ENCODE results near the gene DDX56. TPM values are rescaled to one million over a fixed set of nuclear protein-coding genes. Genes with fewer than 3 reads are reported as not detected.

The DDX56 gene, protein sequence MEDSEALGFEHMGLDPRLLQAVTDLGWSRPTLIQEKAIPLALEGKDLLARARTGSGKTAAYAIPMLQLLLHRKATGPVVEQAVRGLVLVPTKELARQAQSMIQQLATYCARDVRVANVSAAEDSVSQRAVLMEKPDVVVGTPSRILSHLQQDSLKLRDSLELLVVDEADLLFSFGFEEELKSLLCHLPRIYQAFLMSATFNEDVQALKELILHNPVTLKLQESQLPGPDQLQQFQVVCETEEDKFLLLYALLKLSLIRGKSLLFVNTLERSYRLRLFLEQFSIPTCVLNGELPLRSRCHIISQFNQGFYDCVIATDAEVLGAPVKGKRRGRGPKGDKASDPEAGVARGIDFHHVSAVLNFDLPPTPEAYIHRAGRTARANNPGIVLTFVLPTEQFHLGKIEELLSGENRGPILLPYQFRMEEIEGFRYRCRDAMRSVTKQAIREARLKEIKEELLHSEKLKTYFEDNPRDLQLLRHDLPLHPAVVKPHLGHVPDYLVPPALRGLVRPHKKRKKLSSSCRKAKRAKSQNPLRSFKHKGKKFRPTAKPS
- total RNA-seq (2014; rRNA removed; shearing (Covaris generic)): 108 and 140 TPM in 2 replicates

DNA sequence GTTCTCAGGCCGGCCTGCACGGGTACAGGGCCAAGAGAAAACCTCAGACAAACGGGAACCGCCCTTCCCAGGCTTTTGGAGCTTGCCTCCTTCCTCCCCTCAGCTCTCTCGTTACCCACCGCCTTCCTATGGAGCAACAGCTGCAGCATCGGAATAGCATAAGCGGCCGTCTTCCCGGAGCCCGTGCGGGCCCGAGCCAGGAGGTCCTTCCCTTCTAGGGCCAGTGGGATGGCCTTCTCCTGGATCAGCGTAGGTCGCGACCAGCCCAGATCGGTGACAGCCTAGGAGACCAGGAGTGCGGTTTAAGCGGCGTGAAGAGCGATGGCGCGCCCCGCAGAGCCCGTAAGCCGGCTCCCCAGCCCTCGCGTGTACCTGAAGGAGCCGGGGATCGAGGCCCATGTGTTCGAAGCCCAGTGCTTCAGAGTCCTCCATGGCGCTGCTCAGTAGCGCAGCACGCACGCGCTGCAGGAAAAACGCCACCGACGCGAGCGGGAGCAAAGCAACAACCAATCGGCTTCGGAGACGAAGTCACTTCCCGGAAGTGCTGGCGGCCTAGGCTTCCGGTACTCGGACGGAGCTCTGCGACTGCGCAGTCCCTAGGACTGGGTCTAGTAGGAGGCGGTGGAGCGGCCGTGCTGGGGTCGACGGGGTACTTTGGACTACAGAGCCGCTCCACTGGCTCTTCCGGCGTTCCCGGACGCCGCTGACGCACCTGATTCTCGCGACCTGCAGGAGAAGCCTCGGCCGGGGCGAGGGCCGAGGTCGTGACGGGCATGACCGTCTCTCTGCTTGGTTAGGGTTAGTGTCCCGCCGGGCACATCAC lies at the start of gene DDX56:
Gene DDX56, minus strand, starts transcription at position 445 of the 823 bp plus-strand sequence. Its CDS starts 13 bp downstream, at position 432.

DNA sequence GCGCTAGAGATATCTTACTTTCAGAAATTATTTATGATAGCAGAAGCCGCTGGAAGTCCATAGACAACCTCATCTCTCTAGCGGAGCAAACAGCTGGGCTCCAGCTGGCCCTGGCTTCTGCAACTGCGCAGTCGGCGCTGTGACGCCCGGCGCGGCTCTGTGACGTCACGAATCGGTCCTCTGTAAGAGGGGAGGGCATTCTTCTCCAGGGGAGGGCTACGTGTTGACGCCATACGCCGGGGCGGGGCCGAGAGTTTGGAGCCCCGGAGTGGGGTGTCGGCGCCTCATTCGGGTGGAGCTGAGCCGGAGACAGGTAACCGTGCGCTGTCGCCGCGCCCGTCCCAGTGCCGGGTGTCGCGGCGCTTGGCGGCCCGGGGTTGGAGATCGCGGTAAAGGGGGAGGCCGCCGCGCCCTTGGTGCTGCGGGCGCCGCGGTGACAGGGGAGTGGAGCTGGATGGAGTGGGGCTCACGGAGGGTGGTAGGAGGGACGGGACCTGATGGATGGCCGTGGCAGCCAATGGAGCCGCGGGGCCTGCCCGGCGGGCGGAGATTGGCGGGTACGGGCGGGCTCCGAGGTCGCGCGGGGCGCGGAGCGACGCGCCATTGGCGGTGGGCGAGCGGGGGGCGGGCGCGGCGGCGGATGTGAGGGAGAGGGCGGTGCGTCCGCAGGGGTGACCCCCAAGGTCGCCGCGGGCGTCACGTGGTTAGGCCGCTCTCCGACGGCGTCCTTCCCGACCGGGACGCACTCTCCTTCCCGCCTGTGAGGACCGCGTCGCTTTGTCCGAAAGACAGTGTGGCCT lies 32.8 kb upstream of the DDX56 start, which contains the start of gene OGDH:
Gene OGDH, plus strand, starts transcription at position 287 of the 800 bp plus-strand sequence. CDS start 17,717 bp downstream, outside the sequence.

DNA sequence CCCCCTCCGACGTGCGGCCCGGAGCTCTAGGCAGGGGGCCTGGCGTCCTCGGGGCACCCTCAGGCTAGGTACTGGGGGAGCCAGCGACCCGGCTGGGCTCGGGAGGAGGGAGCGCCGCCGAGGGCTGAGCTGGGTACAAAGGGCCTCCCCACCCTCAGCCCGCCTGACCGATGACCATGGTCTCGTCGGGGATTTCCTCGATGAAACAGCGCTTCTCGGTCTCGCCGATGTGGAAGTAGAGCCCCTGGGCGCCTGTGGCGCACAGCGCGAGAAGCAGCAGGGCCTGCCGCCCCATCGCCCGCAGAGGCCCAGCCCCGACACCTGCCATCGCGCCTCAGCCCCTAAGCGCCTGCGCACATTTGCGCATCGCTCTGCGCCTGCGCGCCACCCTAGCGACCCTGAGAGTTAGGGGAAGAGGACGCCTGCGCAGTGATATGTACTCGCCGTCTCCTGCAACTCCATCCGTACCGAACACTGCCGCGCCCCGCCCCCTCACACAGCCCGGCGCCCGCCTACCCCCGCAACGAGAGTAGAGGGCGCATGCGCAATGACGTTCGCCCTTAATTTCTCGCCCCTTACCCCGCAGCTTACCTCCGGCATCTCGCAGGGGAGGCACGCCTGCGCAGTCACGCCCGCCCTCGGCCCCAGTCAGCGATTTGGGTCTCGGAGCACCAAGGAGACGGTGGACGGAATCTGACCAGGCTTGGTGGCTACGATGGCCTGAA lies 8.3 kb upstream of the DDX56 start, which contains the start of gene TMED4:
Gene TMED4, minus strand, starts transcription at position 353 of the 725 bp plus-strand sequence. Its CDS starts 25 bp downstream, at position 328.

DNA sequence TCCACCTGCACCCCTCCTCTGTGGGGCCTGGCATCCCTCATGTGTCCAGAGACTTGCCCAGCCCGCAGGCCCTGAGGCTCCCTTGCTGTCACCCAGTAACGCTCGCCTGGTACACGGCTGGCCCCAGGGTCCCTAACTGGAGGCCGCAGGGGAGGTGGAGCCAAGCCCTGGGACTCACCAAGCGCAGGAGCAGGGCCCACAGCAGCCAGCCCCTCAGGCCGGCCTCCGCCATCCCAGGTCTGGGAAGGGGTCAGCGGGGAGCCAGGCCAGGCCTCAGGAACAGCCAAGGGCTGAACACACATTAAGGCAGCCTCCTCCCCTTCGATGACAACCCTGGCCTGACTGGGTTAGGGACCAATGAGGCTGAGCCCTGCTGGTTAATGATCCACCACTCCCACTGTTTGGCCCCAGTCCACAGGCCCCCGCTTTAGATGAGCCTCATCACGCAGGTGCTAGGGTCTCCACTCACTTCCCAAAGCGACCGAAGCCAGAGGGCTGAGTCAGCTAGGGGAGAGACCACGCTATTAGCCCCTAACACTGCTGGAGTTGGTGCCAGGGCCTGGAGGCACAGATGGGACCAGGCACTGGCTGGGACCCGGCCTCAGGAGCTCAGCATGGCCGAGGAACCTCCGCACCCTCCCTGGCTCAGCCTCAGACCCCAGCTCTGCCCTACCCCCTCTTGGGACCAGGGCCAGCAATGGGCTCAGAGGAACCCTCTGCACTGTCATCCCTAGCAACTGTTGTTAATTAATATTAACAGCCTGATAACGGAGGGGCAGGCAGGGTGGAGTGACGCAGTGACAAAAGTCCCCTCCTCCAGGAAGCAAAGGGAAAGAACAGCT lies 32.5 kb downstream of the DDX56 start, which contains the start of gene NPC1L1:
Gene NPC1L1, minus strand, starts transcription at position 303 of the 842 bp plus-strand sequence. Its CDS starts 71 bp downstream, at position 232.

Other genes with a start within 250 kb of the DDX56 start
- gene CAMK2B, start 248.3 kb downstream of the DDX56 start, total RNA-seq (2014; rRNA removed; shearing (Covaris generic)): 0.04 and 0.11 TPM in 2 replicates
- 96.9 and 110 TPM in 2 replicates for gene NUDCD3, start 83.2 kb downstream of the DDX56 start, total RNA-seq (2014; rRNA removed; shearing (Covaris generic))
- 0.03 and 0.11 TPM in 2 replicates for gene NPC1L1, start 32.6 kb downstream of the DDX56 start, total RNA-seq (2014; rRNA removed; shearing (Covaris generic))
- gene TMED4, start 8.3 kb upstream of the DDX56 start, total RNA-seq (2014; rRNA removed; shearing (Covaris generic)): 93.4 and 96.6 TPM in 2 replicates
- 40.8 and 41.8 TPM in 2 replicates for gene OGDH, start 32.7 kb upstream of the DDX56 start, total RNA-seq (2014; rRNA removed; shearing (Covaris generic))
- 13.1 and 14.1 TPM in 2 replicates for gene ZMIZ2, start 174.9 kb upstream of the DDX56 start, total RNA-seq (2014; rRNA removed; shearing (Covaris generic))
- gene PPIA, start 222.8 kb upstream of the DDX56 start, total RNA-seq (2014; rRNA removed; shearing (Covaris generic)): 3,364 and 3,839 TPM in 2 replicates

Data from A375 (cell line).